SK-N-SH treated with all-trans-retinoic acid at 6 μM for 48 hours (cell line): ENCODE measurements around the gene DUSP18.

Experiments
- ATAC-seq: fragments of 200-7000 bp; cut with Tn5 transposase; 3 replicates; pipeline ENCODE4 v1.9.1; 2020; ENCODE audit warnings: mild to moderate bottlenecking, moderate library complexity
- ARNTL ChIP-seq: fragments of 450-650 bp; formaldehyde crosslinking; IDR thresholded peaks from 2 replicates; pipeline ENCODE4 v1.5.0; 2020; ENCODE audit warnings: low read depth, mild to moderate bottlenecking, moderate library complexity, borderline replicate concordance
- BACH2 ChIP-seq: fragments of 250-450 bp; sonication (Bioruptor Pico); IDR thresholded peaks from 2 replicates; pipeline ENCODE4 v1.9.0; 2021; ENCODE audit warnings: mild to moderate bottlenecking, borderline replicate concordance
- CREB5 ChIP-seq: fragments of 250-450 bp; sonication (Bioruptor Pico); IDR thresholded peaks from 2 replicates; pipeline ENCODE4 v1.5.1; 2020; ENCODE audit warnings: low read depth, mild to moderate bottlenecking, moderate library complexity
- CSDC2 ChIP-seq: fragments of 250-450 bp; sonication (Bioruptor Pico); IDR thresholded peaks from 2 replicates; pipeline ENCODE4 v1.5.0; 2020; ENCODE audit warnings: mild to moderate bottlenecking, moderate library complexity
- ESRRG ChIP-seq: fragments of 250-450 bp; sonication (Bioruptor Pico); IDR thresholded peaks from 2 replicates; pipeline ENCODE4 v1.6.1; 2021; ENCODE audit warnings: mild to moderate bottlenecking
- GLIS3 ChIP-seq: fragments of 250-450 bp; sonication (Bioruptor Pico); IDR thresholded peaks from 2 replicates; pipeline ENCODE4 v1.5.0; 2020; ENCODE audit warnings: mild to moderate bottlenecking, moderate library complexity
- ISL1 ChIP-seq: fragments of 250-450 bp; sonication (Bioruptor Pico); IDR thresholded peaks from 2 replicates; pipeline ENCODE4 v2.1.2; 2022; ENCODE audit warnings: mild to moderate bottlenecking, moderate library complexity
- OSR1 ChIP-seq: fragments of 250-450 bp; sonication (Bioruptor Pico); IDR thresholded peaks from 2 replicates; pipeline ENCODE4 v1.8.0; 2022; ENCODE audit warnings: moderate library complexity, mild to moderate bottlenecking, inconsistent platforms
- RARB ChIP-seq: fragments of 250-450 bp; sonication (Bioruptor Pico); IDR thresholded peaks from 2 replicates; pipeline ENCODE4 v1.8.0; 2021; ENCODE audit warnings: mild to moderate bottlenecking, moderate library complexity
- SNAI2 ChIP-seq: fragments of 250-450 bp; sonication (Bioruptor Pico); IDR thresholded peaks from 2 replicates; pipeline ENCODE4 v1.5.0; 2020; ENCODE audit warnings: mild to moderate bottlenecking, moderate library complexity
- TCF4 ChIP-seq: fragments of 250-450 bp; sonication (Bioruptor Pico); IDR thresholded peaks from 2 replicates; pipeline ENCODE4 v1.8.0; 2021; ENCODE audit warnings: mild to moderate bottlenecking, moderate library complexity, borderline replicate concordance
- TOX ChIP-seq: fragments of 250-450 bp; sonication (Bioruptor Pico); IDR thresholded peaks from 2 replicates; pipeline ENCODE4 v1.8.0; 2021; ENCODE audit warnings: mild to moderate bottlenecking, moderate library complexity, borderline replicate concordance
- TSHZ2 ChIP-seq: fragments of 250-450 bp; sonication (Bioruptor Pico); IDR thresholded peaks from 2 replicates; pipeline ENCODE4 v1.5.0; 2020; ENCODE audit warnings: mild to moderate bottlenecking, moderate library complexity
- ZC3H10 ChIP-seq: fragments of 250-450 bp; sonication (Bioruptor Pico); IDR thresholded peaks from 2 replicates; pipeline ENCODE4 v1.5.1; 2021; ENCODE audit warnings: mild to moderate bottlenecking, moderate library complexity
- ZFP3 ChIP-seq: fragments of 250-450 bp; sonication (Bioruptor Pico); IDR thresholded peaks from 2 replicates; pipeline ENCODE4 v1.5.0; 2020; ENCODE audit warnings: mild to moderate bottlenecking, moderate library complexity
- ZFP30 ChIP-seq: fragments of 450-650 bp; formaldehyde crosslinking; IDR thresholded peaks from 2 replicates; pipeline ENCODE4 v1.5.0; 2022; ENCODE audit warnings: mild to moderate bottlenecking, moderate library complexity
- ZNF565 ChIP-seq: fragments of 450-650 bp; formaldehyde crosslinking; conservative IDR thresholded peaks from 2 replicates; pipeline ENCODE4 v1.5.0; 2020; ENCODE audit warnings: low read depth, mild to moderate bottlenecking, moderate library complexity
- ZNF70 ChIP-seq: fragments of 450-650 bp; formaldehyde crosslinking; IDR thresholded peaks from 2 replicates; pipeline ENCODE4 v1.5.0; 2020; ENCODE audit warnings: mild to moderate bottlenecking, moderate library complexity
- ZNF8 ChIP-seq: fragments of 450-650 bp; formaldehyde crosslinking; IDR thresholded peaks from 2 replicates; pipeline ENCODE4 v1.5.0; 2020; ENCODE audit warnings: mild to moderate bottlenecking, moderate library complexity
- TF ChIP-seq, protein P1 (sequence below): fragments of 250-450 bp; sonication (Bioruptor Pico); IDR thresholded peaks from 2 replicates; pipeline ENCODE4 v1.8.0; 2021; ENCODE audit warnings: low read depth, mild to moderate bottlenecking, moderate library complexity, borderline replicate concordance
- TF ChIP-seq, protein P2 (sequence below): fragments of 250-450 bp; sonication (Bioruptor Pico); IDR thresholded peaks from 2 replicates; pipeline ENCODE4 v1.5.1; 2021; ENCODE audit warnings: mild to moderate bottlenecking, moderate library complexity
- TF ChIP-seq, protein P3 (sequence below): fragments of 250-450 bp; sonication (Bioruptor Pico); IDR thresholded peaks from 2 replicates; pipeline ENCODE4 v1.8.0; 2020; ENCODE audit warnings: mild to moderate bottlenecking, moderate library complexity, borderline replicate concordance

The DUSP18 gene

DNA sequence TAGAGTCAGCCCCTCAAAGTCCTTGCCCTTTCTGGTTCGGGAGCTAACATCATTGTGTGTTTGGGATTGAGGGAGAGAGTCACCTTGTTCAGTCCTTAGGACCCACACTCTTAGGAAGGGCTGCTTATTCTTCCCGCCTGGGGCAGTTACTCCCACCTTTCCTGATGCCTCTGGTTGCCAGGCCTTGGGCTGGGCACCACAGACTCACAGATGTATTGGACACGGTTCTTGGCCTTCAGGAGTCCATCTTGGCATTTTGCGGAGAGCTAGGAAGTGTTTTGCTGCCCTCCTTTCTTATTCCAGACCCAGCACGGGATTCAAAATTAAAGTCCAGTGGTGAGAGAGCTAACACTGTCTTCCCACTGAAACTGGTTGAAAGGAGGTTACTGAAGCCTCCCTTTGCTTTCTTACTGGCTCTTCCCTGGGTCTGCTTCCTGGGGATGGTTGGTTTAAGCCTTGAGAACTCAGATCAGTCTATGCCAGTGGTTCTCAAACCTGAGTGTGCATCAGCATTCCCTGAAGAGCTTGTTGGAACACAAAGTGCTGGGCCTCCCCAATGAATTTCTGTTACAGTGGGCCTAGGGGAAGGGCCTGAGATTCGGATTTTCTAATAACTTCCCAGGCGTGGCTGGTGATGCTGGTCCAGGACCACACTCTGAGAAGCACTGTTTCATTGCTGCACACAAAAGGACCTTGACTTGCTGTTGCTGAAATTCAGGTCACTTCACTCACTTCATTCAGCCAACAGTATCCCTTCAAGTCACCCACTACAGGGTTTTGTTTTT lies 28.4 kb upstream of the DUSP18 start:
- ATAC-seq = no peak
- TF ChIP-seq ISL1 (CRISPR knock-in tag) (no peak), GLIS3 (no peak), TSHZ2 (no peak), TCF4 (CRISPR knock-in tag) (no peak), SNAI2 (CRISPR knock-in tag) (no peak), ZFP3 (no peak), RARB (CRISPR knock-in tag) (no peak), CREB5 (CRISPR knock-in tag) (no peak), OSR1 (no peak), ZNF8 (no peak), ESRRG (CRISPR knock-in tag) (no peak), ZNF70 (CRISPR knock-in tag) (no peak), TOX (CRISPR knock-in tag) (no peak), CSDC2 (no peak), ARNTL (no peak), ZNF565 (CRISPR knock-in tag) (no peak)
- TF ChIP-seq, protein P1, sequence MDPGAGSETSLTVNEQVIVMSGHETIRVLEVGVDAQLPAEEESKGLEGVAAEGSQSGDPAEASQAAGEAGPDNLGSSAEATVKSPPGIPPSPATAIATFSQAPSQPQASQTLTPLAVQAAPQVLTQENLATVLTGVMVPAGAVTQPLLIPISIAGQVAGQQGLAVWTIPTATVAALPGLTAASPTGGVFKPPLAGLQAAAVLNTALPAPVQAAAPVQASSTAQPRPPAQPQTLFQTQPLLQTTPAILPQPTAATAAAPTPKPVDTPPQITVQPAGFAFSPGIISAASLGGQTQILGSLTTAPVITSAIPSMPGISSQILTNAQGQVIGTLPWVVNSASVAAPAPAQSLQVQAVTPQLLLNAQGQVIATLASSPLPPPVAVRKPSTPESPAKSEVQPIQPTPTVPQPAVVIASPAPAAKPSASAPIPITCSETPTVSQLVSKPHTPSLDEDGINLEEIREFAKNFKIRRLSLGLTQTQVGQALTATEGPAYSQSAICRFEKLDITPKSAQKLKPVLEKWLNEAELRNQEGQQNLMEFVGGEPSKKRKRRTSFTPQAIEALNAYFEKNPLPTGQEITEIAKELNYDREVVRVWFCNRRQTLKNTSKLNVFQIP (CRISPR knock-in tag) = no peak
- TF ChIP-seq, protein P2, sequence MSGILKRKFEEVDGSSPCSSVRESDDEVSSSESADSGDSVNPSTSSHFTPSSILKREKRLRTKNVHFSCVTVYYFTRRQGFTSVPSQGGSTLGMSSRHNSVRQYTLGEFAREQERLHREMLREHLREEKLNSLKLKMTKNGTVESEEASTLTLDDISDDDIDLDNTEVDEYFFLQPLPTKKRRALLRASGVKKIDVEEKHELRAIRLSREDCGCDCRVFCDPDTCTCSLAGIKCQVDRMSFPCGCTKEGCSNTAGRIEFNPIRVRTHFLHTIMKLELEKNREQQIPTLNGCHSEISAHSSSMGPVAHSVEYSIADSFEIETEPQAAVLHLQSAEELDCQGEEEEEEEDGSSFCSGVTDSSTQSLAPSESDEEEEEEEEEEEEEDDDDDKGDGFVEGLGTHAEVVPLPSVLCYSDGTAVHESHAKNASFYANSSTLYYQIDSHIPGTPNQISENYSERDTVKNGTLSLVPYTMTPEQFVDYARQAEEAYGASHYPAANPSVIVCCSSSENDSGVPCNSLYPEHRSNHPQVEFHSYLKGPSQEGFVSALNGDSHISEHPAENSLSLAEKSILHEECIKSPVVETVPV (CRISPR knock-in tag) = no peak
- TF ChIP-seq, protein P3, sequence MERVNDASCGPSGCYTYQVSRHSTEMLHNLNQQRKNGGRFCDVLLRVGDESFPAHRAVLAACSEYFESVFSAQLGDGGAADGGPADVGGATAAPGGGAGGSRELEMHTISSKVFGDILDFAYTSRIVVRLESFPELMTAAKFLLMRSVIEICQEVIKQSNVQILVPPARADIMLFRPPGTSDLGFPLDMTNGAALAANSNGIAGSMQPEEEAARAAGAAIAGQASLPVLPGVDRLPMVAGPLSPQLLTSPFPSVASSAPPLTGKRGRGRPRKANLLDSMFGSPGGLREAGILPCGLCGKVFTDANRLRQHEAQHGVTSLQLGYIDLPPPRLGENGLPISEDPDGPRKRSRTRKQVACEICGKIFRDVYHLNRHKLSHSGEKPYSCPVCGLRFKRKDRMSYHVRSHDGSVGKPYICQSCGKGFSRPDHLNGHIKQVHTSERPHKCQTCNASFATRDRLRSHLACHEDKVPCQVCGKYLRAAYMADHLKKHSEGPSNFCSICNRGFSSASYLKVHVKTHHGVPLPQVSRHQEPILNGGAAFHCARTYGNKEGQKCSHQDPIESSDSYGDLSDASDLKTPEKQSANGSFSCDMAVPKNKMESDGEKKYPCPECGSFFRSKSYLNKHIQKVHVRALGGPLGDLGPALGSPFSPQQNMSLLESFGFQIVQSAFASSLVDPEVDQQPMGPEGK (CRISPR knock-in tag) = no peak

DNA sequence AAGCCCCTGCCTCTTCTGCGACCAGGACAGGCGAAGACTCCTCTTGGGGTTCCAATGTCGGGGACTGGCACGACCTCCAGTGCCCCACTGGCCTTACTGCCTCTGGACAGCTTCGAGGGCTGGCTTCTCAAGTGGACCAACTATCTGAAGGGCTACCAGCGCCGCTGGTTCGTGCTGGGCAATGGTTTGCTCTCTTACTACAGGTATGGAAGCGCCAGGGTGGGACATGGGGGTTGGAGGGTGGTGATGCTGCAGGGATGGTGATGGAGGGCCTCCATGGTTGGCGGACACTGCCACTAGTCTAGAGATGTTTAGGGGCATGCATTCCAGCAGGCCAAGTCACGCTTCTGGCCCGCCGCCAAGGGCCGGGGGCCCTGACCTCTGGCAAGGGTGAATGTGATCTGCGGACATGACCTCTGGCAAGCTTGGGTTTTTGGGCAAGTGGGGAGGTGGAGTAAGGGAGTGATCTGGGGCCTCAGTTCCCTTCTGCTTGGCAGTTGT lies 27.7 kb upstream of the DUSP18 start:
- ATAC-seq = no peak
- TF ChIP-seq ZFP30 (no peak), ZC3H10 (CRISPR knock-in tag) (no peak), CREB5 (CRISPR knock-in tag) (no peak), ARNTL (no peak), ZNF8 (no peak), ZNF70 (CRISPR knock-in tag) (no peak), ISL1 (CRISPR knock-in tag) (no peak), ZNF565 (CRISPR knock-in tag) (no peak), TSHZ2 (no peak), BACH2 (CRISPR knock-in tag) (no peak), CSDC2 (no peak), TOX (CRISPR knock-in tag) (no peak), ZFP3 (no peak)
- TF ChIP-seq, protein P2 (CRISPR knock-in tag) = no peak
